PC-3 (cell line): ENCODE results near the gene APBA2. TPM values are rescaled to one million over a fixed set of nuclear protein-coding genes. Genes with fewer than 3 reads are reported as not detected.

Experiments used
- ATAC-seq: fragments of 200-7000 bp; cut with Tn5 transposase; 2 replicates; pipeline ENCODE4 v1.9.1; 2020; ENCODE audit warnings: mild to moderate bottlenecking, moderate library complexity
- BruUV-seq: library from RNA; stranded (reverse); fragments of 400-500 nt; replicated peaks from 2 replicates; lab custom pipeline; 2021; lab: Mats Ljungman, UMichigan
- CTCF ChIA-PET: fragments of 300-600 bp; sonication (Branson Sonifier 250); formaldehyde crosslinking; loops from one replicate; lab custom pipeline; 2022; ENCODE audit warnings: antibody characterized with exemption; lab: Charles Lee
- POLR2A ChIA-PET: fragments of 300-600 bp; sonication (Branson Sonifier 250); formaldehyde crosslinking; loops from one replicate; lab custom pipeline; 2022; ENCODE audit warnings: antibody characterized with exemption; ENCODE audit not compliant: unreplicated experiment; lab: Charles Lee
- DNase-seq: peaks from one replicate; pipeline ENCODE4 v3.0.0-alpha.2; 2015
- H2AFZ ChIP-seq: fragments of 300-600 bp; sonication (generic); 2 replicates; pipeline ENCODE4 v1.6.0; 2016; ENCODE audit warnings: antibody characterized with exemption, low read length
- H3F3A ChIP-seq: fragments of 300-600 bp; sonication (generic); one replicate; pipeline ENCODE4 v1.6.0; 2017; ENCODE audit warnings: antibody characterized with exemption, low read length, control low read depth, mild to moderate bottlenecking; ENCODE audit not compliant: unreplicated experiment
- H3K27ac ChIP-seq: fragments of 300-600 bp; sonication (generic); 2 replicates; pipeline ENCODE4 v1.5.1; 2016; ENCODE audit warnings: mild to moderate bottlenecking, low read length
- H3K27me3 ChIP-seq: fragments of 300-600 bp; sonication (generic); 2 replicates; pipeline ENCODE4 v1.6.1; 2016; ENCODE audit warnings: low read length, mixed read lengths
- H3K36me3 ChIP-seq: fragments of 300-600 bp; sonication (generic); 2 replicates; pipeline ENCODE4 v1.6.1; 2016; ENCODE audit warnings: low read depth, mixed run types, low read length, mixed read lengths
- H3K4me1 ChIP-seq: fragments of 300-600 bp; sonication (generic); 2 replicates; pipeline ENCODE4 v1.5.1; 2016; ENCODE audit warnings: low read length; ENCODE audit not compliant: insufficient read depth
- H3K4me2 ChIP-seq: fragments of 300-600 bp; sonication (generic); 2 replicates; pipeline ENCODE4 v1.6.0; 2016; ENCODE audit warnings: low read length
- H3K4me3 ChIP-seq: fragments of 300-600 bp; sonication (generic); 2 replicates; pipeline ENCODE4 v1.5.1; 2016; ENCODE audit warnings: mild to moderate bottlenecking, low read length, mixed read lengths
- H3K79me2 ChIP-seq: fragments of 300-600 bp; sonication (generic); 2 replicates; pipeline ENCODE4 v1.6.1; 2017; ENCODE audit warnings: low read length, mixed read lengths
- H3K9ac ChIP-seq: fragments of 300-600 bp; sonication (generic); 2 replicates; pipeline ENCODE4 v1.6.0; 2016; ENCODE audit warnings: mild to moderate bottlenecking, low read length
- H3K9me2 ChIP-seq: fragments of 300-600 bp; sonication (generic); replicated peaks from 2 replicates; pipeline ENCODE4 v1.6.1; 2016; ENCODE audit warnings: mixed run types, low read length, mixed read lengths
- H3K9me3 ChIP-seq: fragments of 300-600 bp; sonication (generic); 2 replicates; pipeline ENCODE4 v1.6.1; 2016; ENCODE audit warnings: low read length, mixed read lengths
- H4K20me1 ChIP-seq: fragments of 300-600 bp; sonication (generic); 2 replicates; pipeline ENCODE4 v1.6.1; 2016; ENCODE audit warnings: low read length, mixed read lengths
- CTCF ChIP-seq: fragments of 300-600 bp; sonication (generic); conservative IDR thresholded peaks from 2 replicates; pipeline ENCODE4 v1.5.1; 2017; ENCODE audit warnings: antibody characterized with exemption, low read depth, mild to moderate bottlenecking, low read length
- EZH2 ChIP-seq: fragments of 300-600 bp; sonication (generic); IDR thresholded peaks from one replicate; pipeline ENCODE4 v1.6.1; 2017; ENCODE audit warnings: antibody characterized with exemption, mild to moderate bottlenecking, low read length; ENCODE audit not compliant: unreplicated experiment
- EZH2phosphoT487 ChIP-seq: fragments of 300-600 bp; sonication (generic); IDR thresholded peaks from 2 replicates; pipeline ENCODE4 v1.6.1; 2018; ENCODE audit warnings: mild to moderate bottlenecking, antibody characterized with exemption, low read length, borderline replicate concordance
- intact Hi-C: fragments of 100-400 bp; cut with micrococcal nuclease; formaldehyde crosslinking; loops from 2 replicates; pipeline ENCODE4 v1.9.0; 2023
- total RNA-seq: library from RNA; depleted of rRNA; stranded (reverse); fragments of >200 nt; gene quantifications from 2 replicates; pipeline ENCODE4 v1.2.3, GENCODE V29; 2014

Gene APBA2
- total RNA-seq, 1 experiment from 2014 or later, result 61.7 TPM

GRCh38 chr15:28982886-28983285 lies 97.1 kb downstream of the APBA2 start:
- Histone ChIP-seq H3K36me3 (no peaks in the 10 kb centered on the region), H3K9ac (no peak overlapping the region), H3K27ac (no peak overlapping the region), H3K9me3 (no peaks in the 10 kb centered on the region), H3K9me2 (no peaks in the 10 kb centered on the region), H3F3A (no peaks in the 10 kb centered on the region), H4K20me1 (peaks cover 9% of the 10 kb centered on the region), H3K79me2 (no peaks in the 10 kb centered on the region), H3K27me3 (no peaks in the 10 kb centered on the region), H3K4me3 (no peak overlapping the region), H2AFZ (no peak overlapping the region), H3K4me1 (peaks cover under 1% of the 10 kb centered on the region; the same call in 1 of the 2 replicates), H3K4me2 (no peak overlapping the region)
- DNase-seq, result no peak
- intact Hi-C loops, result no loop called here
- ATAC-seq, result no peak
- TF ChIP-seq EZH2phosphoT487 (no peak), CTCF (no peak), EZH2 (no peak)
- no TSS peak for BruUV-seq
- ChIA-PET CTCF (no interaction called here), POLR2A (interaction anchor here (0.6 kb wide), 1 partner anchor 47 kb away, joined by 3 read pairs; no protein-coding TSS in a partner anchor)

- ChIA-PET POLR2A (no interaction called here), CTCF (no interaction called here)
- TF ChIP-seq EZH2phosphoT487 (no peak), CTCF (no peak), EZH2 (no peak)
- ATAC-seq, result no peak
- no peak overlapping the region for H2AFZ ChIP-seq
- H3K9ac ChIP-seq, result no peak overlapping the region
- no peaks in the 10 kb centered on the region for H3K27me3 ChIP-seq
- H3K4me2 ChIP-seq, result no peak overlapping the region
- H3K27ac ChIP-seq, result no peak overlapping the region
- intact Hi-C loops, result no loop called here
- H3K36me3 ChIP-seq, result no peaks in the 10 kb centered on the region
- peaks cover under 1% of the 10 kb centered on the region; the same call in 1 of the 2 replicates for H4K20me1 ChIP-seq
- no TSS peak for BruUV-seq
- no peaks in the 10 kb centered on the region for H3K9me3 ChIP-seq
- no peak overlapping the region for H3K4me3 ChIP-seq
- H3K4me1 ChIP-seq, result no peaks in the 10 kb centered on the region
- H3K79me2 ChIP-seq, result no peaks in the 10 kb centered on the region
- DNase-seq, result no peak
- H3K9me2 ChIP-seq, result no peaks in the 10 kb centered on the region
- H3F3A ChIP-seq, result no peaks in the 10 kb centered on the region
Measured at GRCh38 chr15:28983432-28984311, 97.9 kb downstream of the APBA2 start.
